PC-3 (cell line): Measurements from ENCODE around the gene ITPRID2.

Source experiments
- EZH2 ChIP-seq: fragments of 300-600 bp; sonication (generic); IDR thresholded peaks from one replicate; pipeline ENCODE4 v1.6.1; 2017; ENCODE audit warnings: antibody characterized with exemption, mild to moderate bottlenecking, low read length; ENCODE audit not compliant: unreplicated experiment
- EZH2phosphoT487 ChIP-seq: fragments of 300-600 bp; sonication (generic); IDR thresholded peaks from 2 replicates; pipeline ENCODE4 v1.6.1; 2018; ENCODE audit warnings: mild to moderate bottlenecking, antibody characterized with exemption, low read length, borderline replicate concordance
- TF ChIP-seq, protein P1 (sequence below): fragments of 300-600 bp; sonication (generic); conservative IDR thresholded peaks from 2 replicates; pipeline ENCODE4 v1.5.1; 2017; ENCODE audit warnings: antibody characterized with exemption, low read depth, mild to moderate bottlenecking, low read length

DNA sequence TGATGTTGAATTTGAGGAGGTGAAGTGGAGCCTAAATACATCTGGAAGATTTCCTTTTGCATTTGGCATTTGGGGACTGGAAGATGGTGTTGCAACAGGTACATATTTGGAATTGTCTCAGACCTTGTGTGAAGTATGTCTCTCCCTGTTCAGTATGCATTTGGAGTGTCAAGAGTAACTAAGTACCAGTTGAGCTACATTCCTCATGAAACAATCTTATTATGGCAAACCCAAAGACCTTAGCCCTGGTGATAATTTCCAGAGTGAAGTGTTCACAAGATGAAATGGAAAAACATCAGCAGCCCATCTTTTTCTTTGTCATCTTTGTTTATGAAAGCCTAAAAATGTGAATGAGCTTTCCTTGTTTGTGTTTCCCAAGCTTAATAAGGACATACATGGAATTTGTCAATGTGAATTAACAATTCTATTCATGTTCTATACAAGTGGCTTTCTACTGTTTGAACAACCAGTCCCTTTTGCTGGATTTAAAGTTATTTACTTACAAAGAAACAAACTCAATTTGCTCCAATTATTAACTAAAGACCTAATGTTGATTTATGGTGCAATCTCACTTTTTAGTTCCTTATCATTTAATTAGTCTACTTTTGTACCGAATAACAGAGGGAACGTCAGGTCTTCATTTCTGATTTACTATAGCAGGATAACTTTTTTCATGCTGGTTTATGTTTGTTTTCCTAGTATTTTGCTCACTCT, 52.0 kb downstream of the ITPRID2 start:
- TF ChIP-seq, protein P1, sequence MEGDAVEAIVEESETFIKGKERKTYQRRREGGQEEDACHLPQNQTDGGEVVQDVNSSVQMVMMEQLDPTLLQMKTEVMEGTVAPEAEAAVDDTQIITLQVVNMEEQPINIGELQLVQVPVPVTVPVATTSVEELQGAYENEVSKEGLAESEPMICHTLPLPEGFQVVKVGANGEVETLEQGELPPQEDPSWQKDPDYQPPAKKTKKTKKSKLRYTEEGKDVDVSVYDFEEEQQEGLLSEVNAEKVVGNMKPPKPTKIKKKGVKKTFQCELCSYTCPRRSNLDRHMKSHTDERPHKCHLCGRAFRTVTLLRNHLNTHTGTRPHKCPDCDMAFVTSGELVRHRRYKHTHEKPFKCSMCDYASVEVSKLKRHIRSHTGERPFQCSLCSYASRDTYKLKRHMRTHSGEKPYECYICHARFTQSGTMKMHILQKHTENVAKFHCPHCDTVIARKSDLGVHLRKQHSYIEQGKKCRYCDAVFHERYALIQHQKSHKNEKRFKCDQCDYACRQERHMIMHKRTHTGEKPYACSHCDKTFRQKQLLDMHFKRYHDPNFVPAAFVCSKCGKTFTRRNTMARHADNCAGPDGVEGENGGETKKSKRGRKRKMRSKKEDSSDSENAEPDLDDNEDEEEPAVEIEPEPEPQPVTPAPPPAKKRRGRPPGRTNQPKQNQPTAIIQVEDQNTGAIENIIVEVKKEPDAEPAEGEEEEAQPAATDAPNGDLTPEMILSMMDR = no peak
- TF ChIP-seq EZH2 (no peak), EZH2phosphoT487 (no peak)
